ENCODE results near the gene CRYL1. TPM values are rescaled to one million over a fixed set of nuclear protein-coding genes. Genes with fewer than 3 reads are reported as not detected.
A peak's percentile ranks its signal among the peaks of the same experiment; 100 is the strongest.

The CRYL1 gene
- total RNA-seq, 1 experiment from 2014 or later = 13.4 TPM

DNA sequence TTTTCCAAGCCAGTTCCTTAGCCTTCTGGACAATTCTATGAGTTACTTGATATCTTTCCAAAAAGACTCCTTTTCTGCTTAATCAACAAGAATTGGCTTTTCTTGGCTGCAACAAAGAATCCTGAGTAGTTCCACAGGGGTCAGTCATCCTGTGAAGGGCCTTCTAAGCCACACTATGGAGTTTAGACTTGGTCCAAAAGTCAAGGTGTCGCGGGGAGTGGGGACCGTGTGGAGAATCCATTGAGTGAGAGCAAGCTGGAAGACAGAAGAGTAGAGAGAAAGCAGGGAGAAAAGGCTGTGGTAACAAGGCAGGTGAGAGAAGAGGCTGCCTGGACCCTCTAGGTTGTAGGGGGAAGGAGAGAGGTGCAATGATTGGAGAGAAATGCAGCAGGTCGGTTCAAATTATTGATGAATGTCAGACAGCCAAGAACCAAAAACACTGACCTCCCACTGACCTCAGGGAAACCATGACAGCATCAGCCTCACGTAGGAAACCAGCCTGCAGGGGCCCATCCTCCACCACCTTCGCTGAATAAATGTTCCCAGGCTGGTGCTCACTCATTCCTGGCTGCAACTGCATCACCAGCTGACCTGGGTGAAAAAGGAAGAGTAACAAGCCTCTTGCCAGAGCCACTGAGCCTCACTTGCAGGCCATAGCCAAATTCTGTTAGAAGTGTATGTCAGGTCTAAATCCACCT, 34.2 kb upstream of the CRYL1 start:
- BruUV-seq (replicated peaks) = no TSS peak
- intact Hi-C loops (cut with micrococcal nuclease; ENCODE audit: unreplicated experiment) (no loop called here), in situ Hi-C loops (cut with HindIII; ENCODE audit: low pct_unique_long_range_greater_than_20kb, low sequenced_read_pairs) (no loop called here)
- no peaks in the 10 kb centered on the region for H3K4me1 ChIP-seq (ENCODE audit: control insufficient read depth, insufficient read depth, low read length)
- TF ChIP-seq SIN3A (IDR thresholded peaks at IDR 0.05; ENCODE audit: borderline replicate concordance, insufficient read depth, low read depth, low read length) = no peak
- TF ChIP-seq TCF7L2 (IDR thresholded peaks at IDR 0.05; ENCODE audit: low read depth, low read length) = no peak
- no peak for TF ChIP-seq POLR2AphosphoS5 (IDR thresholded peaks at IDR 0.05; ENCODE audit: low read depth, low read length)
- no peak for TF ChIP-seq REST (IDR thresholded peaks at IDR 0.05; ENCODE audit: insufficient read depth in 1 of 2, low read depth in 2 of 2, low read length in 1 of 2)
- TF ChIP-seq, protein P1, sequence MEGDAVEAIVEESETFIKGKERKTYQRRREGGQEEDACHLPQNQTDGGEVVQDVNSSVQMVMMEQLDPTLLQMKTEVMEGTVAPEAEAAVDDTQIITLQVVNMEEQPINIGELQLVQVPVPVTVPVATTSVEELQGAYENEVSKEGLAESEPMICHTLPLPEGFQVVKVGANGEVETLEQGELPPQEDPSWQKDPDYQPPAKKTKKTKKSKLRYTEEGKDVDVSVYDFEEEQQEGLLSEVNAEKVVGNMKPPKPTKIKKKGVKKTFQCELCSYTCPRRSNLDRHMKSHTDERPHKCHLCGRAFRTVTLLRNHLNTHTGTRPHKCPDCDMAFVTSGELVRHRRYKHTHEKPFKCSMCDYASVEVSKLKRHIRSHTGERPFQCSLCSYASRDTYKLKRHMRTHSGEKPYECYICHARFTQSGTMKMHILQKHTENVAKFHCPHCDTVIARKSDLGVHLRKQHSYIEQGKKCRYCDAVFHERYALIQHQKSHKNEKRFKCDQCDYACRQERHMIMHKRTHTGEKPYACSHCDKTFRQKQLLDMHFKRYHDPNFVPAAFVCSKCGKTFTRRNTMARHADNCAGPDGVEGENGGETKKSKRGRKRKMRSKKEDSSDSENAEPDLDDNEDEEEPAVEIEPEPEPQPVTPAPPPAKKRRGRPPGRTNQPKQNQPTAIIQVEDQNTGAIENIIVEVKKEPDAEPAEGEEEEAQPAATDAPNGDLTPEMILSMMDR (IDR thresholded peaks at IDR 0.05) = no peak
- no peak for DNase-seq (ENCODE audit: low read depth, low spot score)
- H3K27ac ChIP-seq (ENCODE audit: low read length) = no peak overlapping the region
- no peaks in the 10 kb centered on the region for H3K27me3 ChIP-seq (ENCODE audit: control insufficient read depth, insufficient read depth, low read length)
- H3K9me3 ChIP-seq (ENCODE audit: control insufficient read depth, insufficient read depth, low read depth, low read length) = no peaks in the 10 kb centered on the region
- no peak overlapping the region for H3K4me3 ChIP-seq (ENCODE audit: low read depth in 2 of 2, low read length in 2 of 2)
- ChIA-PET POLR2A (no interaction called here), CTCF (no interaction called here)
- no peaks in the 10 kb centered on the region for H3K36me3 ChIP-seq (ENCODE audit: control insufficient read depth, insufficient read depth, low read length)
- no peak for ATAC-seq

GRCh38 chr13:20558982-20559381, 33.3 kb upstream of the CRYL1 start:
- CTCF ChIA-PET = no interaction called here
- H3K27me3 ChIP-seq (ENCODE audit: control insufficient read depth, insufficient read depth, low read length) = no peaks in the 10 kb centered on the region
- in situ Hi-C loops (cut with HindIII; ENCODE audit: low pct_unique_long_range_greater_than_20kb, low sequenced_read_pairs) (no loop called here), intact Hi-C loops (cut with micrococcal nuclease; ENCODE audit: unreplicated experiment) (no loop called here)
- ATAC-seq (no peak), DNase-seq (ENCODE audit: low read depth, low spot score) (no peak)
- H3K4me3 ChIP-seq (ENCODE audit: low read depth in 2 of 2, low read length in 2 of 2) = no peak overlapping the region
- BruUV-seq (replicated peaks) = no TSS peak
- no peak overlapping the region for H3K27ac ChIP-seq (ENCODE audit: low read length)
- POLR2A ChIA-PET = no interaction called here
- TF ChIP-seq POLR2AphosphoS5 (IDR thresholded peaks at IDR 0.05; ENCODE audit: low read depth, low read length) (no peak), REST (IDR thresholded peaks at IDR 0.05; ENCODE audit: insufficient read depth in 1 of 2, low read depth in 2 of 2, low read length in 1 of 2) (peak; percentile 33 to 59; a peak in 2 of 4 replicates)
- no peaks in the 10 kb centered on the region for H3K4me1 ChIP-seq (ENCODE audit: control insufficient read depth, insufficient read depth, low read length)
- H3K9me3 ChIP-seq (ENCODE audit: control insufficient read depth, insufficient read depth, low read depth, low read length) = no peaks in the 10 kb centered on the region
- H3K36me3 ChIP-seq (ENCODE audit: control insufficient read depth, insufficient read depth, low read length) = no peaks in the 10 kb centered on the region

Measured in Panc1 (cell line).